ENCODE results near the gene PTP4A2. TPM values are rescaled to one million over a fixed set of nuclear protein-coding genes. Genes with fewer than 3 reads are reported as not detected.

The PTP4A2 gene
- total RNA-seq, 4 donors from 2014 or later: 294 to 522 (median 353) TPM

DNA sequence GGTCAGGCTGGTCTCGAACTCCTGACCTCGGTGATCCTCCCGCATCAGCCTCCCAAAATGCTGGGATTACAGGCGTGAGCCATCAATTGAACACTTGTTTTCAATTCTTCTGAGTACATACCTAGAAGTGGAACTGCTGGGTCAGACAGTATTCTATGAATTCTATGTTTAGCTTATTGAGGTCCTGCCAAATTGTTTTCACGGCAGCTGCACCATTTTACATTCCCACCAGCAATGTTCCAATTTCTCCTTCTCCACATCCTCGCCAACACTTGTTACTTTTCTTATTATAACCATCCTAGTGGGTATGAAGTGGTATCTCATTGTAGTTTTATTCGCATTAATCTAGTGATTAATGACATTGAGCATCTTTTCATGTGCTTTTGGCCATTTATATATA, 49.9 kb downstream of the PTP4A2 start:
- ATAC-seq: no peak
- intact Hi-C loops (cut with DNase I; ENCODE audit: low total_unique reads): no loop called here
- Histone ChIP-seq H3K27ac (no peak overlapping the region), H3K4me3 (no peak overlapping the region), H3K9me3 (no peaks in the 10 kb centered on the region), H3K4me1 (no peaks in the 10 kb centered on the region), H3K36me3 (no peaks in the 10 kb centered on the region), H3K27me3 (no peaks in the 10 kb centered on the region)
- TF ChIP-seq POLR2A (IDR thresholded peaks at IDR 0.05): no peak
- TF ChIP-seq, protein P1, sequence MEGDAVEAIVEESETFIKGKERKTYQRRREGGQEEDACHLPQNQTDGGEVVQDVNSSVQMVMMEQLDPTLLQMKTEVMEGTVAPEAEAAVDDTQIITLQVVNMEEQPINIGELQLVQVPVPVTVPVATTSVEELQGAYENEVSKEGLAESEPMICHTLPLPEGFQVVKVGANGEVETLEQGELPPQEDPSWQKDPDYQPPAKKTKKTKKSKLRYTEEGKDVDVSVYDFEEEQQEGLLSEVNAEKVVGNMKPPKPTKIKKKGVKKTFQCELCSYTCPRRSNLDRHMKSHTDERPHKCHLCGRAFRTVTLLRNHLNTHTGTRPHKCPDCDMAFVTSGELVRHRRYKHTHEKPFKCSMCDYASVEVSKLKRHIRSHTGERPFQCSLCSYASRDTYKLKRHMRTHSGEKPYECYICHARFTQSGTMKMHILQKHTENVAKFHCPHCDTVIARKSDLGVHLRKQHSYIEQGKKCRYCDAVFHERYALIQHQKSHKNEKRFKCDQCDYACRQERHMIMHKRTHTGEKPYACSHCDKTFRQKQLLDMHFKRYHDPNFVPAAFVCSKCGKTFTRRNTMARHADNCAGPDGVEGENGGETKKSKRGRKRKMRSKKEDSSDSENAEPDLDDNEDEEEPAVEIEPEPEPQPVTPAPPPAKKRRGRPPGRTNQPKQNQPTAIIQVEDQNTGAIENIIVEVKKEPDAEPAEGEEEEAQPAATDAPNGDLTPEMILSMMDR (IDR thresholded peaks at IDR 0.05 in 4 of 5, conservative IDR thresholded peaks at IDR 0.05 in 1 of 5): no peak
- DNase-seq: no peak
- in situ Hi-C loops (cut with MboI; ENCODE audit: low sequenced_read_pairs in 4 of 4): no loop called here

DNA sequence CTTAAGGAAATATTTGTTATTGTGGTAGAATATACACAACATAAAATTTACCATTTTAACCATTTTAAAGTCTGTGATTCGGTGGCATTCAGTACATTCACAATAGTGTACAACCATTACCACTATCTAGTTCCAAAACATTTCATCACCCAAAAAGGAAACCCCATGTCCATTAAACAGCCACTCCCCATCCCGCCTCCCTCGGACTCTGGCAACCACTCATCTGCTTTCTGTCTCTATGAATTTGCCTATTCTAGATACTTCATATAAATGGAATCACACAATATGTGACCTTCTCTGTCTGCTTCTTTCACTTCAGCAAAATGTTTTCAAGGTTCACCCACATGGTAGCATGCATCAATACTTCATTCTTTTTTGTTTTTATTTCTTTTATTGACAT, 51.3 kb downstream of the PTP4A2 start:
- H3K9me3 ChIP-seq: no peaks in the 10 kb centered on the region
- ATAC-seq (no peak), DNase-seq (no peak)
- no peak overlapping the region for H3K4me3 ChIP-seq
- H3K36me3 ChIP-seq: no peaks in the 10 kb centered on the region
- TF ChIP-seq, protein P1 (IDR thresholded peaks at IDR 0.05 in 4 of 5, conservative IDR thresholded peaks at IDR 0.05 in 1 of 5): no peak
- no peak for TF ChIP-seq POLR2A (IDR thresholded peaks at IDR 0.05)
- intact Hi-C loops (cut with DNase I; ENCODE audit: low total_unique reads) (no loop called here), in situ Hi-C loops (cut with MboI; ENCODE audit: low sequenced_read_pairs in 4 of 4) (no loop called here)
- no peak overlapping the region for H3K27ac ChIP-seq
- H3K27me3 ChIP-seq: no peaks in the 10 kb centered on the region
- no peaks in the 10 kb centered on the region for H3K4me1 ChIP-seq

DNA sequence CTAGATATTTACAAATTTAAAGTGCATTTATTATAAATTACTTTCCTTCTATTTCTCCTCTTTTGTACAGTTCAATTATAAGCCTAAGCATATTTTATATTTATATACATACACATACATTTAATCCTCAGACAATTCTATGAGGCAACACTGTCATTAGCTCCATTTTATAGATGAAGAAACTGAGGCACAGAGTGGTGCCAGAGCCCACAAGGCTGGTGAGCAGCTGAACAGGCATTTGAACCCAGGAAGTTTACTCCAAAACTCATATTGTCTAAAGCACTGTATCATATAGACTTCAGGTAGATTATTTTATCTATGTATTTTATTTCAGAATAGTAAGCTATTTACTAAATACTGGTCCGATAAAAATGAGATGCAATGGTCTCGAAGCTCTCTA, 52.3 kb downstream of the PTP4A2 start:
- H3K27ac ChIP-seq: no peak overlapping the region
- no peaks in the 10 kb centered on the region for H3K4me1 ChIP-seq
- TF ChIP-seq POLR2A (IDR thresholded peaks at IDR 0.05): no peak
- TF ChIP-seq, protein P1 (IDR thresholded peaks at IDR 0.05 in 4 of 5, conservative IDR thresholded peaks at IDR 0.05 in 1 of 5): no peak
- DNase-seq (no peak), ATAC-seq (no peak)
- no peaks in the 10 kb centered on the region for H3K9me3 ChIP-seq
- no peaks in the 10 kb centered on the region for H3K36me3 ChIP-seq
- H3K4me3 ChIP-seq: no peak overlapping the region
- no peaks in the 10 kb centered on the region for H3K27me3 ChIP-seq
- in situ Hi-C loops (cut with MboI; ENCODE audit: low sequenced_read_pairs in 4 of 4): no loop called here
- intact Hi-C loops (cut with DNase I; ENCODE audit: low total_unique reads): no loop called here

DNA sequence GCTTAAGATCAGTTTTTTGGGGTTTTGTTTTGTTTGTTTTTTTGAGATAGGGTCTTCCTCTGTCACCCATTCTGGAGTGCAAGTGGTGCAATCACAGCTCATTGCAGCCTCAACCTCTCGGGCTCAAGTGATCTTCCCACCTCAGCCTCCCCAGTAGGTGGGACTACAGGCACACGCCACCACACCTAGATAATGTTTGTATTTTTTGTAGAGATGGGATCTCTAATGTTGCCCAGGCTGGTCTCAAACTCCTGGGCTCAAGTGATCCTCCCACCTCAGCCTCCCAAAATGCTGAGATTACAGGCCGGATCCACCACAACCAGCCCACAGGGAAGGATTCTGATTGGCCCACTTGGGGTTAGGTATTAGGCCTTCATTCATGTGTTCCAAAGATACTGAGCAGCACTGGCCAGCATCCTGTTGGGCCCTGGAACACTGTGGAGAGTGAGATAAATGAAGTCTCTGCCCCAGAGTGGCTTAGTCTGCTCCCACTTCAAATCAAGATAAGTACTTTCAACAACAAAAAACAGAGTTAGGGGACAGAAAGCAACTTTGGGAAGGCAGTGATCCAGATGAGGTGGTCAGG, 54.7 kb downstream of the PTP4A2 start:
- TF ChIP-seq, protein P1 (IDR thresholded peaks at IDR 0.05 in 4 of 5, conservative IDR thresholded peaks at IDR 0.05 in 1 of 5): no peak
- no peak for TF ChIP-seq POLR2A (IDR thresholded peaks at IDR 0.05)
- ATAC-seq (no peak), DNase-seq (no peak)
- Histone ChIP-seq H3K36me3 (no peaks in the 10 kb centered on the region), H3K9me3 (no peaks in the 10 kb centered on the region), H3K27me3 (no peaks in the 10 kb centered on the region), H3K4me1 (no peaks in the 10 kb centered on the region), H3K4me3 (no peak overlapping the region), H3K27ac (no peak overlapping the region)
- intact Hi-C loops (cut with DNase I; ENCODE audit: low total_unique reads) (no loop called here), in situ Hi-C loops (cut with MboI; ENCODE audit: low sequenced_read_pairs in 4 of 4) (no loop called here)

DNA sequence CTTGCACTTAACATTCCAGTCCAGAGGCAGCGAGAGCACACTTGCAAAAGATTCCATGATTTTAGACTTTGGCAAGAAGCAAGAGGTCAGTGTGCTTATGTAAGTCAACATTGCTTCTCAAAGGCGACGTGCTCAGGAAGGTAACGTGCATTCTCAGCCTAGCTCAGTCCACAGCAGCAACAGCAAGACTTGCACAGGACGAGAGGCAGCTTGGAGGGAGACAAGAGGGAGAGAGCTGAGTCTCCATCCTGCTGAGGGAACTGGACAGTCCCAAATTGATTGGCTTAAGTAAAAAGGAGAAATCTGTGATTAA, 56.5 kb downstream of the PTP4A2 start:
- DNase-seq (no peak), ATAC-seq (no peak)
- H3K27ac ChIP-seq: no peak overlapping the region
- H3K9me3 ChIP-seq: no peaks in the 10 kb centered on the region
- no peaks in the 10 kb centered on the region for H3K36me3 ChIP-seq
- no peaks in the 10 kb centered on the region for H3K4me1 ChIP-seq
- no peaks in the 10 kb centered on the region for H3K27me3 ChIP-seq
- TF ChIP-seq POLR2A (IDR thresholded peaks at IDR 0.05): no peak
- TF ChIP-seq, protein P1 (IDR thresholded peaks at IDR 0.05 in 4 of 5, conservative IDR thresholded peaks at IDR 0.05 in 1 of 5): no peak
- H3K4me3 ChIP-seq: no peak overlapping the region
- in situ Hi-C loops (cut with MboI; ENCODE audit: low sequenced_read_pairs in 4 of 4) (no loop called here), intact Hi-C loops (cut with DNase I; ENCODE audit: low total_unique reads) (no loop called here)
